HepG2 (cell line): ENCODE results near the gene TNS1. TPM values are rescaled to one million over a fixed set of nuclear protein-coding genes. Genes with fewer than 3 reads are reported as not detected.

ENCODE experiments used
- ATAC-seq: fragments of 200-7000 bp; cut with Tn5 transposase; 3 replicates; pipeline ENCODE4 v1.9.1; 2020; ENCODE audit warnings: mild to moderate bottlenecking, moderate library complexity
- BruUV-seq: library from RNA; stranded (reverse); fragments of 400-500 nt; replicated peaks from 2 replicates; lab custom pipeline; 2021; lab: Mats Ljungman, UMichigan
- CTCF ChIA-PET: fragments of 300-600 bp; formaldehyde crosslinking; extraction: SDS; loops from one replicate; lab custom pipeline; 2021; ENCODE audit warnings: low total read pairs, inconsistent platforms, low intra/inter-chr PET ratio; lab: Yijun Ruan, JAX
- POLR2A ChIA-PET: fragments of 350-600 bp; sonication (Branson Sonifier 250); formaldehyde crosslinking; loops from one replicate; lab custom pipeline; 2020; ENCODE audit warnings: antibody characterized with exemption, inconsistent platforms; lab: Yijun Ruan, JAX
- DNase-seq: peaks from one replicate; pipeline ENCODE4 v3.0.0-alpha.2; 2015; ENCODE audit warnings: low spot score
- FAIRE-seq: peaks from 3 replicates; lab custom pipeline; 2011; peaks lifted over from hg19 to GRCh38; lab: Jason Lieb, UNC
- H2AFZ ChIP-seq: one replicate; pipeline ENCODE4 v1.6.1; 2011; ENCODE audit warnings: low read length, inconsistent platforms
- H3K27ac ChIP-seq: fragments of 300-600 bp; 3 replicates; pipeline ENCODE4 v1.8.0; 2011; ENCODE audit warnings: mixed run types, mild to moderate bottlenecking, mixed read lengths, low read length, inconsistent platforms; ENCODE audit not compliant: insufficient read depth; ENCODE audit errors: extremely low read length
- H3K27me3 ChIP-seq, 2 experiments: fragments of 200-600 bp in 1 of 2; 2 replicates in 1 of 2; 3 replicates in 1 of 2; pipeline versions ENCODE4 v1.6.0 to v1.8.0; 2011; ENCODE audit warnings: low read length in 2 of 2, mild to moderate bottlenecking in 2 of 2, moderate library complexity in 2 of 2, inconsistent platforms in 1 of 2; ENCODE audit not compliant: insufficient read depth in 2 of 2, control insufficient read depth in 1 of 2
- H3K36me3 ChIP-seq, 2 experiments: fragments of 200-600 bp in 1 of 2; replicated peaks in 1 of 2; 2 replicates in 1 of 2; 3 replicates in 1 of 2; pipeline versions ENCODE4 v1.5.1 to v1.8.0; 2011; ENCODE audit warnings: low read length in 2 of 2, inconsistent platforms in 1 of 2; ENCODE audit not compliant: insufficient read depth in 2 of 2, control insufficient read depth in 1 of 2
- H3K4me1 ChIP-seq: 2 replicates; pipeline ENCODE4 v1.5.1; 2012; ENCODE audit warnings: low read length, inconsistent platforms; ENCODE audit not compliant: insufficient read depth
- H3K4me2 ChIP-seq: 2 replicates; pipeline ENCODE4 v1.6.0; 2011; ENCODE audit warnings: low read depth, low read length, inconsistent platforms
- H3K4me3 ChIP-seq, 3 experiments: fragments of 200-600 bp in 1 of 3; sonication (generic), shearing (Covaris generic) in 1 of 3; replicated peaks in 1 of 3; 2 replicates each; pipeline ENCODE4 v1.5.1; 2011 to 2016; ENCODE audit warnings: low read length in 3 of 3, inconsistent platforms in 2 of 3, low read depth in 2 of 3, mild to moderate bottlenecking in 2 of 3, control low read depth in 1 of 3, mixed read lengths in 1 of 3; ENCODE audit not compliant: insufficient read depth in 1 of 3
- H3K79me2 ChIP-seq: one replicate; pipeline ENCODE4 v1.6.1; 2011; ENCODE audit warnings: low read length, inconsistent platforms; ENCODE audit not compliant: insufficient read depth
- H3K9ac ChIP-seq: 2 replicates; pipeline ENCODE4 v1.6.0; 2011; ENCODE audit warnings: mild to moderate bottlenecking, low read depth, low read length, inconsistent platforms; ENCODE audit not compliant: insufficient read depth
- H3K9me3 ChIP-seq: 2 replicates; pipeline ENCODE4 v1.5.1; 2012; ENCODE audit warnings: mild to moderate bottlenecking, low read length
- H4K20me1 ChIP-seq: 2 replicates; pipeline ENCODE4 v1.6.0; 2011; ENCODE audit warnings: inconsistent platforms, mild to moderate bottlenecking, low read length, moderate library complexity; ENCODE audit not compliant: insufficient read depth
- HINFP ChIP-seq: sonication (generic); formaldehyde crosslinking; IDR thresholded peaks from 2 replicates; pipeline ENCODE4 v1.4.0; 2020; ENCODE audit warnings: low read depth, mild to moderate bottlenecking, missing genetic modification reagents
- KAT2B ChIP-seq: fragments of 150-350 bp; IDR thresholded peaks from 2 replicates; pipeline ENCODE4 v1.6.1; 2014; ENCODE audit warnings: low read depth, low read length, borderline replicate concordance
- RXRA ChIP-seq: sonication (generic); formaldehyde crosslinking; IDR thresholded peaks from 2 replicates; pipeline ENCODE4 v1.5.1; 2020; ENCODE audit warnings: missing genetic modification reagents
- TFAP4 ChIP-seq: sonication (generic); IDR thresholded peaks from 2 replicates; pipeline ENCODE4 v1.6.1; 2016; ENCODE audit warnings: low read depth, borderline replicate concordance
- THYN1 ChIP-seq: sonication (generic); formaldehyde crosslinking; IDR thresholded peaks from 2 replicates; pipeline ENCODE4 v1.8.1; 2023; ENCODE audit warnings: low read depth, mild to moderate bottlenecking, moderate library complexity, missing genetic modification reagents, borderline replicate concordance
- ZBTB26 ChIP-seq: IDR thresholded peaks from 2 replicates; pipeline ENCODE4 v1.6.1; 2016; ENCODE audit warnings: missing compliant biosample characterization, missing genetic modification reagents, borderline replicate concordance
- ZFP37 ChIP-seq: sonication (generic); formaldehyde crosslinking; IDR thresholded peaks from 2 replicates; pipeline ENCODE4 v1.4.0; 2020; ENCODE audit warnings: missing genetic modification reagents, borderline replicate concordance
- ZNF770 ChIP-seq: sonication (generic); formaldehyde crosslinking; IDR thresholded peaks from 2 replicates; pipeline ENCODE4 v1.5.0; 2020; ENCODE audit warnings: mild to moderate bottlenecking, missing genetic modification reagents
- ZNF772 ChIP-seq: sonication (generic); formaldehyde crosslinking; IDR thresholded peaks from 2 replicates; pipeline ENCODE4 v1.5.0; 2020; ENCODE audit warnings: mild to moderate bottlenecking, missing genetic modification reagents
- in situ Hi-C: cut with HindIII; loops from 2 replicates; pipeline ENCODE4 v1.10.0; 2017; ENCODE audit warnings: low pct_unique_long_range_greater_than_20kb; ENCODE audit not compliant: extremely low pct_ligation_motif_present
- intact Hi-C: fragments of 100-400 bp; cut with micrococcal nuclease; formaldehyde crosslinking; loops from one replicate; pipeline ENCODE4 v1.10.0; 2022; ENCODE audit not compliant: unreplicated experiment
- polyA plus RNA-seq, 8 experiments: library from polyadenylated mRNA; depleted of rRNA in 3 of 8; stranded (reverse) in 7 of 8; unstranded in 1 of 8; fragments of >200 nt; fragmentation: Illumina TruSeq in 4 of 8; extraction: Trizol in 4 of 8; gene quantifications; 2 replicates each; pipeline versions ENCODE4 v1.2.1 to v1.2.3, GENCODE V29; 2011 to 2016; ENCODE audit warnings: low read depth in 4 of 8, missing spikeins in 1 of 8, mixed read lengths in 1 of 8; ENCODE audit not compliant: insufficient read depth in 1 of 8
- total RNA-seq, 5 experiments: library from RNA; depleted of rRNA; stranded (reverse); fragments of >200 nt; fragmentation: Illumina TruSeq; extraction: Trizol; gene quantifications; 2 replicates each; pipeline ENCODE4 v1.2.3, GENCODE V29; 2016; ENCODE audit warnings: low read depth in 1 of 5

The TNS1 gene
- total and polyA plus RNA-seq, 2 of the 13 experiments (the other 11 are each of a cell fraction or from before 2014, with no cell fraction given): 1.9 to 118 TPM

GRCh38 chr2:217773539-217773938 lies 229.3 kb downstream of the TNS1 start:
- H3K27me3 ChIP-seq: no peaks in the 10 kb centered on the region
- no peak overlapping the region for H3K4me2 ChIP-seq
- H2AFZ ChIP-seq: no peak overlapping the region
- FAIRE-seq (no peak), DNase-seq (no peak), ATAC-seq (no peak)
- H3K9ac ChIP-seq: no peak overlapping the region
- TF ChIP-seq ZNF772 (CRISPR knock-in tag): no peak
- TF ChIP-seq ZFP37 (CRISPR knock-in tag): no peak
- TF ChIP-seq ZBTB26 (CRISPR knock-in tag): no peak
- no peak for TF ChIP-seq HINFP (CRISPR knock-in tag)
- no peak for TF ChIP-seq RXRA (CRISPR knock-in tag)
- TF ChIP-seq THYN1 (CRISPR knock-in tag): no peak
- TF ChIP-seq TFAP4: no peak
- TF ChIP-seq ZNF770 (CRISPR knock-in tag): no peak
- peak; percentile 49; the same call in 1 of the 2 replicates for TF ChIP-seq KAT2B
- ChIA-PET CTCF (no interaction called here), POLR2A (no interaction called here)
- in situ Hi-C loops: no loop called here
- H3K4me3 ChIP-seq: no peak overlapping the region
- H3K36me3 ChIP-seq: no peaks in the 10 kb centered on the region
- H3K27ac ChIP-seq: no peak overlapping the region
- no peaks in the 10 kb centered on the region for H3K79me2 ChIP-seq
- H3K4me1 ChIP-seq: no peaks in the 10 kb centered on the region
- H3K9me3 ChIP-seq: no peaks in the 10 kb centered on the region
- intact Hi-C loops: no loop called here
- no peaks in the 10 kb centered on the region; the same call in 1 of the 2 replicates for H4K20me1 ChIP-seq
- BruUV-seq: no TSS peak
